Measurements from ENCODE around the gene LRRC3. TPM values are rescaled to one million over a fixed set of nuclear protein-coding genes. Genes with fewer than 3 reads are reported as not detected.

Gene LRRC3
- total and polyA plus RNA-seq, 2 of the 4 experiments (the other 2 are of a cell fraction), result under 0.01 to 0.38 TPM

DNA sequence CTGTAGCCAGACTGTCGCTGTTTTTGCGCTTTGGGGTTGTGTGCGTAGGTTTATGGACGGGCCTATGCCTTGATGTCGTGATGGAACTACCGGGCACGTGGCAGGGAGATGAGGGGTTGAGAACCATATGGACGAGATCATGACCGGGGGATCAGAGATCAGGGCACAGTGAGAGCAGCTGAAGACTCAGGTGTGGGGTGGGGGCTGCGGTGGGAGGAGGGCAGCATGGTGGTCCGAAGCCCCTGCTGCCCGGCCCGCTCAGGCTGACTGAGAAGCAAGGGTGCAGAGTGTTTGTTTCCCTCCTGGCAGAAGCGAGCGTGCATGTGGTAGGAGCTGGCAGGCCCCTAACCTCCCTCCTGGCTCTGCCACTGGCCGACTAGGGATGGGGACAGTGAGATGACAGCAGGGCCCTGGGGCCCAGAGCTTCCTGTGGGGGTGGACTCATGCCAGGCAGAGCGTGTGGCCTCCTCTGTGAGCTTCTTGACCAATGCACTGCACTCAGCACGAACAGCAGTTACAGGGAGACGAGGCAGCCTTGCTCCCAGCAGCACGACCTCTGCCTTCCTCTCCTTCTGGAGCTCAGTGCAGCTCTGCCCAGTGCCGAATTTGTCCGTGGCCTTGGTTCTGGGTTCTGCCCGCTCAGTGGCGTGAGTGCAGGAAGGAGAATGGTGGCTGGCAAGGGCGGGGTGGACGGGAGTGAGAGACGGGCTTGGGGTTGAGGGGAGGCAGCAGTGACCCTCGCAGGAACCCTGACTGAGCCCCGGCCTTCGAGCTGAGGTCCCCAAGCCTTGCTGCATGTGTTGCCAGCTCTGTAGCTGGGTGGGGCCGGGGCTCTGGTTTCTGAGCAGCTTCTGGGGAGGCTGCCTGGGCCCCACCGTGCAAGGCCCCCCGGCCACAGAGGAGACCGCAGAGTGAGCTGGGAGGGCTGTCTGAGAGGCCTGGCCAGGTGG, 22.2 kb upstream of the LRRC3 start (continued):
- TF ChIP-seq RAD21 (IDR thresholded peaks at IDR 0.05; ENCODE audit: low read length), result no peak

DNA sequence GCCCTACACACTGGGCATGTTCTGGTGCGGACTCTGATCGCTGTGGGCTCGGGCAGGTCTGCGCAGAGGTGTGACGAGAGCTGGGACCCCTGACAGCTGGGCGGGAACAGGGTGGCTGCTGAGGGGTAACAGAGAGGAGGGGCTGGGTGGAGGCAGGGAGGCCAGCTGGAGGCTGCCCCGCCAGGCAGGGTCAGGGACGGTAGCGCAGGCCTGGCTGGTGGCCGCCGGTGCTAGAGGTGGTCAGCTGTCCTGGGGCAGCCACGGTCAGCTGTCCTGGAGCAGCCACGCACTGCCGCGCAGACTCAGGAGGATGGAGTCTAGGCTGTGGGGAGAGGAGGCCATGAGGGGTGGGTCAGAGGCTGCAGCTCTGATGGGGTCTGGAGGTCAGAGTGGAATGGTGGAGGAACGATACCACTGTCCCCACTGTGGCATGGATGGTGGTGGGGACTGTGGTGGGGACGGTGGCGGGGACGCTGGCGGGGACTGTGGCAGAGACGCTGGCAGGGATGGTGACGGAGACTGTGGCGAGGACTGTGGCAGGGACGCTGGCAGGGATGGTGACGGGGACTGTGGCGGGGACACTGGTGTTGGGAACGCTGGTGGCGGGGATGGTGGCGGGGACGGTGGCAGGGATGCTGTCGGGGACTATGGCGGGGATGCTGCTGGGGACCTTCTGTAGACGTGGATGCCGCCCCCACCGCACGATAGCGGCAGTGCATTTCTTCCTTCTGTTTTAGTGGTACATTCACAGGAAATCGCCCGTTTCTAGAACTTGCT, 21.3 kb upstream of the LRRC3 start:
- Histone ChIP-seq H3K56ac (ENCODE audit: extremely low read depth, insufficient read depth, low read length) (no peak overlapping the region), H2BK5ac (ENCODE audit: low read depth, low read length, poor library complexity, severe bottlenecking) (no peak overlapping the region), H3K18ac (ENCODE audit: low read depth, low read length) (no peak overlapping the region), H2BK15ac (ENCODE audit: low read depth, low read length) (no peak overlapping the region), H3K9me3 (ENCODE audit: control insufficient read depth, insufficient read depth, low read length) (peaks cover 22% of the 10 kb centered on the region), H3K27ac (ENCODE audit: insufficient read depth, low read length) (no peak overlapping the region), H3K79me1 (ENCODE audit: low read depth in 1 of 2, low read length in 2 of 2) (no peaks in the 10 kb centered on the region), H2AK9ac (replicated peaks; ENCODE audit: low read depth, low read length, poor library complexity) (no peak overlapping the region), H3K9ac (ENCODE audit: low read depth, low read length) (no peak overlapping the region), H2AFZ (replicated peaks; ENCODE audit: low read length, poor library complexity) (no peak overlapping the region), H3K27me3 (ENCODE audit: control insufficient read depth, insufficient read depth, low read length) (no peaks in the 10 kb centered on the region), H4K20me1 (ENCODE audit: insufficient read depth, low read length) (no peaks in the 10 kb centered on the region), H3K4me2 (ENCODE audit: low read depth, low read length) (no peak overlapping the region), H4K8ac (ENCODE audit: low read depth in 2 of 2, low read length in 2 of 2) (no peak overlapping the region), H3K36me3 (ENCODE audit: control insufficient read depth, insufficient read depth, low read length) (no peaks in the 10 kb centered on the region), H2AK5ac (ENCODE audit: low read depth, low read length) (no peak overlapping the region), H3K4ac (ENCODE audit: low read depth, low read length) (no peak overlapping the region), H4K5ac (ENCODE audit: low read depth, low read length) (no peak overlapping the region), H3K14ac (replicated peaks; ENCODE audit: low read depth, low read length) (no peak overlapping the region), H4K91ac (ENCODE audit: insufficient read depth, low read depth, low read length) (no peak overlapping the region), H2BK120ac (ENCODE audit: low read depth, low read length) (no peak overlapping the region), H3K4me3 (ENCODE audit: insufficient read depth, low read depth, low read length) (no peak overlapping the region), H3K23ac (ENCODE audit: low read depth, low read length) (no peak overlapping the region), H3K9me1 (ENCODE audit: insufficient read depth, low read length) (no peaks in the 10 kb centered on the region), H2BK20ac (ENCODE audit: low read depth, low read length) (no peak overlapping the region), H3K4me1 (ENCODE audit: control insufficient read depth, insufficient read depth, low read length) (no peaks in the 10 kb centered on the region)
- ChIA-PET POLR2A (ENCODE audit: unreplicated experiment) (no interaction called here), CTCF (no interaction called here)
- no peak for DNase-seq
- intact Hi-C loops (cut with micrococcal nuclease), result no loop called here
- BruUV-seq (replicated peaks), result no TSS peak
- in situ Hi-C loops (cut with MboI; ENCODE audit: low sequenced_read_pairs), result no loop called here
- dilution Hi-C loops (cut with HindIII; ENCODE audit: low sequenced_read_pairs, unreplicated experiment), result no loop called here
- ATAC-seq (ENCODE audit: low read depth), result no peak
- WGBS, 2 experiments (ENCODE audit: extremely low coverage in 2 of 2, insufficient read length in 1 of 2), result 90% methylated on average over 21 of the region's 39 CpGs; no CpG with 5 or more reads in 1 of the 2 experiments
- TF ChIP-seq CHD1 (IDR thresholded peaks at IDR 0.05; ENCODE audit: low read depth, low read length) (no peak), MAFK (IDR thresholded peaks at IDR 0.05; ENCODE audit: low read depth, low read length) (no peak), NFE2L2 (IDR thresholded peaks at IDR 0.05; ENCODE audit: low read depth, low read length) (no peak), FOS (IDR thresholded peaks at IDR 0.05; ENCODE audit: low read depth, low read length) (no peak), SMC3 (IDR thresholded peaks at IDR 0.05; ENCODE audit: low read depth, low read length) (no peak), RFX5 (IDR thresholded peaks at IDR 0.05; ENCODE audit: low read depth, low read length) (no peak), CEBPB (IDR thresholded peaks at IDR 0.05; ENCODE audit: low read depth, low read length) (no peak), POLR2A (IDR thresholded peaks at IDR 0.05; ENCODE audit: low read depth, low read length) (no peak), MAZ (IDR thresholded peaks at IDR 0.05; ENCODE audit: borderline replicate concordance, low read depth, low read length) (no peak), RCOR1 (IDR thresholded peaks at IDR 0.05; ENCODE audit: insufficient replicate concordance, low read length) (no peak)
- TF ChIP-seq, protein P1, sequence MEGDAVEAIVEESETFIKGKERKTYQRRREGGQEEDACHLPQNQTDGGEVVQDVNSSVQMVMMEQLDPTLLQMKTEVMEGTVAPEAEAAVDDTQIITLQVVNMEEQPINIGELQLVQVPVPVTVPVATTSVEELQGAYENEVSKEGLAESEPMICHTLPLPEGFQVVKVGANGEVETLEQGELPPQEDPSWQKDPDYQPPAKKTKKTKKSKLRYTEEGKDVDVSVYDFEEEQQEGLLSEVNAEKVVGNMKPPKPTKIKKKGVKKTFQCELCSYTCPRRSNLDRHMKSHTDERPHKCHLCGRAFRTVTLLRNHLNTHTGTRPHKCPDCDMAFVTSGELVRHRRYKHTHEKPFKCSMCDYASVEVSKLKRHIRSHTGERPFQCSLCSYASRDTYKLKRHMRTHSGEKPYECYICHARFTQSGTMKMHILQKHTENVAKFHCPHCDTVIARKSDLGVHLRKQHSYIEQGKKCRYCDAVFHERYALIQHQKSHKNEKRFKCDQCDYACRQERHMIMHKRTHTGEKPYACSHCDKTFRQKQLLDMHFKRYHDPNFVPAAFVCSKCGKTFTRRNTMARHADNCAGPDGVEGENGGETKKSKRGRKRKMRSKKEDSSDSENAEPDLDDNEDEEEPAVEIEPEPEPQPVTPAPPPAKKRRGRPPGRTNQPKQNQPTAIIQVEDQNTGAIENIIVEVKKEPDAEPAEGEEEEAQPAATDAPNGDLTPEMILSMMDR (conservative IDR thresholded peaks at IDR 0.05; ENCODE audit: low read depth, low read length), result no peak
- TF ChIP-seq, protein P2, sequence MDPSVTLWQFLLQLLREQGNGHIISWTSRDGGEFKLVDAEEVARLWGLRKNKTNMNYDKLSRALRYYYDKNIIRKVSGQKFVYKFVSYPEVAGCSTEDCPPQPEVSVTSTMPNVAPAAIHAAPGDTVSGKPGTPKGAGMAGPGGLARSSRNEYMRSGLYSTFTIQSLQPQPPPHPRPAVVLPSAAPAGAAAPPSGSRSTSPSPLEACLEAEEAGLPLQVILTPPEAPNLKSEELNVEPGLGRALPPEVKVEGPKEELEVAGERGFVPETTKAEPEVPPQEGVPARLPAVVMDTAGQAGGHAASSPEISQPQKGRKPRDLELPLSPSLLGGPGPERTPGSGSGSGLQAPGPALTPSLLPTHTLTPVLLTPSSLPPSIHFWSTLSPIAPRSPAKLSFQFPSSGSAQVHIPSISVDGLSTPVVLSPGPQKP (IDR thresholded peaks at IDR 0.05; ENCODE audit: borderline replicate concordance, low read depth, low read length), result no peak

Data from IMR-90 (cell line).